GM12865 (cell line): ENCODE results near the gene SDK2.

Experiments
- DNase-seq: peaks from one replicate; pipeline ENCODE4 v3.0.0; 2010; ENCODE audit warnings: low read depth
- H3K4me3 ChIP-seq: 2 replicates; pipeline ENCODE4 v1.5.1; 2011; ENCODE audit warnings: mild to moderate bottlenecking, low read depth, low read length, control low read depth
- CTCF ChIP-seq: IDR thresholded peaks from 2 replicates; pipeline ENCODE4 v1.5.1; 2011; ENCODE audit warnings: low read length, control low read depth, low read depth, inconsistent platforms; ENCODE audit not compliant: insufficient read depth; ENCODE audit errors: missing control alignments

Gene SDK2

GRCh38 chr17:73308017-73308823 lies 336.0 kb downstream of the SDK2 start:
- H3K4me3 ChIP-seq: no peak overlapping the region
- no peak for TF ChIP-seq CTCF
- DNase-seq: no peak

GRCh38 chr17:73307130-73307529 lies 337.1 kb downstream of the SDK2 start:
- no peak for TF ChIP-seq CTCF
- no peak overlapping the region for H3K4me3 ChIP-seq
- no peak for DNase-seq

GRCh38 chr17:73305845-73306836 lies 338.1 kb downstream of the SDK2 start:
- no peak overlapping the region for H3K4me3 ChIP-seq
- no peak for TF ChIP-seq CTCF

GRCh38 chr17:73304971-73305812 lies 339.1 kb downstream of the SDK2 start:
- H3K4me3 ChIP-seq: peak overlapping the region; percentile 11; the same call in 1 of the 2 replicates
- no peak for TF ChIP-seq CTCF
- no peak for DNase-seq

More at GRCh38 chr17:73305845-73306836, 338.1 kb downstream of the SDK2 start:
- DNase-seq: no peak

- DNase-seq: no peak
- TF ChIP-seq CTCF: no peak
- H3K4me3 ChIP-seq: no peak overlapping the region
Measured at GRCh38 chr17:73304438-73304837, 339.8 kb downstream of the SDK2 start.

GRCh38 chr17:73302189-73302588 lies 342.1 kb downstream of the SDK2 start:
- H3K4me3 ChIP-seq: no peak overlapping the region
- no peak for TF ChIP-seq CTCF
- DNase-seq: no peak
